SK-N-SH (cell line): Measurements from ENCODE around the gene ZNF496.

Experiments used
- CHD2 ChIP-seq: fragments of 150-350 bp; IDR thresholded peaks from 2 replicates; pipeline ENCODE4 v1.6.1; 2018; ENCODE audit warnings: low read length; ENCODE audit not compliant: partially characterized antibody
- CTCF ChIP-seq: fragments of 200-600 bp; sonication (generic); IDR thresholded peaks from 2 replicates; pipeline ENCODE4 v1.6.1; 2017; ENCODE audit warnings: antibody characterized with exemption, mild to moderate bottlenecking, moderate library complexity
- ELF1 ChIP-seq: IDR thresholded peaks from 2 replicates; pipeline ENCODE4 v1.4.0; 2012
- EP300 ChIP-seq, 2 experiments: IDR thresholded peaks; 2 replicates each; pipeline versions ENCODE4 v1.4.0 to v1.6.1; 2012; ENCODE audit warnings: borderline replicate concordance in 1 of 2, low read depth in 1 of 2, low read length in 1 of 2
- GABPA ChIP-seq: IDR thresholded peaks from 2 replicates; pipeline ENCODE4 v1.4.0; 2012; ENCODE audit warnings: low read depth, mild to moderate bottlenecking
- JUND ChIP-seq: IDR thresholded peaks from 2 replicates; pipeline ENCODE4 v1.4.0; 2012
- YY1 ChIP-seq: IDR thresholded peaks from 2 replicates; pipeline ENCODE4 v1.4.0; 2012; ENCODE audit warnings: low read depth, mild to moderate bottlenecking

GRCh38 chr1:247299723-247300381 lies 31.8 kb downstream of the ZNF496 start:
- TF ChIP-seq ELF1 (no peak), YY1 (no peak), GABPA (no peak), EP300 (IDR thresholded peaks at IDR 0.05; ENCODE audit: borderline replicate concordance in 1 of 2, low read depth in 1 of 2, low read length in 1 of 2) (no peak), JUND (no peak), CHD2 (no peak), CTCF (no peak)
